ENCODE data around the gene HDAC11. TPM values are rescaled to one million over a fixed set of nuclear protein-coding genes. Genes with fewer than 3 reads are reported as not detected.

Gene HDAC11
- total and polyA plus RNA-seq, 2 of the 4 experiments (the other 2 are of a cell fraction): 9.1 to 11.4 TPM

DNA sequence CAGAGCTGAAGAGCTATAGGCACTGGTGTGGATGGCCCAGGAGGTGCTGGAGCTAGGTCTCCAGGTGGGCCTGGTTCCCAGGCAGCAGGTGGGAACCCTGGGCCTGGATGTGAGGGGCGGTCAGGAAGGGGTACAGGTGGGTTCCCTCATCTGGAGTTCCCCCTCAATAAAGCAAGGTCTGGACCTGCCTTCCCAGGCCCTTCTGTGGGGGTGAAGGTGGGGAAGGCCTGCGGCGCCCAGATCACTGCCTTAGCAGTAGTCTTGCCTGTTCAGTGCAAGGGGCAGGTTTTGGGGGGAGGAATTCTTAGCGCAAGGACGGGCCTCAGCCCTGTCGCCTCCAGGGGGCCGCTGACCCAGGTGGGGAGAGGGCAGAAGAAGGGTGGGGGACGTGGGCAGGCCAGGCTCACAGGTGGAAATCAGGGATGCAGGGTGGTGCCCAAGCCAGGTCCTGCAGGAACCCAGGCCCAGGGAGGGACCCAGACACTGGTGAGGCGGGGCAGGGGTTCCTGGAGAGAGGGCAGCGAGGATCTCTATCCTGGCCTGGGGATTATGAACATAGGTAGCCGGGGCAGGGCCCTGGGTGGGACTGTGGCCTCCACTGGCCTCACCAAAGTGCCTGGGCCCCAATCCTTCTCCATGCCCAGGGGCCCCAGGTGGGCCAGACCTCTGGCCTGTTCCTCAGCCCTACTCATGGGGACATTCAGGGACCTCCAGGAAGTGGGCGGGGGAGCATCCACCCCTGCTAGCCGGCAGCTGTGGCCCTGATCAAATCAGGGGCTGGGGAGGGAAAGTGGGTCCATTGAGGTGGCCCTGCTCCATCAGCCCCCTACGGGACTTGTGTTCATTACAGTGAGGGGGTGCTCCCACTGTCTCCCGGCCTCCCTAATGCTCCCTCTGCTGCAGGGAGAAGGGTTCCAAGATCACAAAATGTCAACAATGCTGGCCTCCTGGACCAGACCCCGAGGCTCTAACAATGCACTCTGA is 25.3 kb downstream of the HDAC11 start (continued):
- TF ChIP-seq FOS (IDR thresholded peaks at IDR 0.05; ENCODE audit: low read depth, low read length) (no peak), NFE2L2 (IDR thresholded peaks at IDR 0.05; ENCODE audit: low read depth, low read length) (no peak)

DNA sequence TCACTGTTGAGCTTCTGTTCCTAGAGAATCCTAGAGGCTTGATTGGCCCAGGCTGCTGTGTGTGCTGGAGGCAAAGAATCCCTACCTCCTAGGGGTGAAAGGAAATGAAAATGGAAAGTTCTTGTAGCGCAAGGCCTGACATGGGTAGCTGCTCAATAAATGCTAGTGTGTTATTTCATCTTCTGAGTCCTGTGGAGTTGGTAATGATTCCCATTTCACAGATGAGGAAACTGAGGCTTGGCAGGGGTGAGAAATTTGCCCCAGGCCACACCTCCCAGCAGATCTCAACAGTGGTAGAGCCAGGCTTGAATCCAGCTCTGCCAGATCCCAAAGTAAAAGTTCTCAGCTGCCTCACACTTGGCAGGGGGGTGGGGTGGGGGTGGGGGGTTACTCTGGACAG is 26.1 kb downstream of the HDAC11 start:
- no peak overlapping the region for H3K4ac ChIP-seq (ENCODE audit: low read depth, low read length)
- no peaks in the 10 kb centered on the region for H3K79me1 ChIP-seq (ENCODE audit: low read depth in 1 of 2, low read length in 2 of 2)
- H2BK5ac ChIP-seq (ENCODE audit: low read depth, low read length, poor library complexity, severe bottlenecking): no peak overlapping the region
- no peak overlapping the region for H3K14ac ChIP-seq (replicated peaks; ENCODE audit: low read depth, low read length)
- H3K4me2 ChIP-seq (ENCODE audit: low read depth, low read length): no peak overlapping the region
- intact Hi-C loops (cut with micrococcal nuclease): no loop called here
- H2AFZ ChIP-seq (replicated peaks; ENCODE audit: low read length, poor library complexity): no peak overlapping the region
- H4K91ac ChIP-seq (ENCODE audit: insufficient read depth, low read depth, low read length): no peak overlapping the region
- peaks cover 10% of the 10 kb centered on the region for H3K4me1 ChIP-seq (ENCODE audit: control insufficient read depth, insufficient read depth, low read length)
- no peaks in the 10 kb centered on the region for H3K36me3 ChIP-seq (ENCODE audit: control insufficient read depth, insufficient read depth, low read length)
- no peak overlapping the region for H2BK20ac ChIP-seq (ENCODE audit: low read depth, low read length)
- dilution Hi-C loops (cut with HindIII; ENCODE audit: low sequenced_read_pairs, unreplicated experiment): no loop called here
- H4K20me1 ChIP-seq (ENCODE audit: insufficient read depth, low read length): no peaks in the 10 kb centered on the region
- no peak for DNase-seq
- H4K8ac ChIP-seq (ENCODE audit: low read depth in 2 of 2, low read length in 2 of 2): no peak overlapping the region
- H3K23ac ChIP-seq (ENCODE audit: low read depth, low read length): no peak overlapping the region
- ChIA-PET POLR2A (ENCODE audit: unreplicated experiment) (no interaction called here), CTCF (interaction anchor here (0.6 to 1.4 kb wide), 3 partner anchors 10 to 142 kb away, joined by 3 to 4 read pairs (median 3); no protein-coding TSS in a partner anchor)
- H2BK120ac ChIP-seq (ENCODE audit: low read depth, low read length): no peak overlapping the region
- H2BK15ac ChIP-seq (ENCODE audit: low read depth, low read length): no peak overlapping the region
- H4K5ac ChIP-seq (ENCODE audit: low read depth, low read length): no peak overlapping the region
- no peak for TF ChIP-seq MAZ (IDR thresholded peaks at IDR 0.05; ENCODE audit: borderline replicate concordance, low read depth, low read length)
- H3K9me3 ChIP-seq (ENCODE audit: control insufficient read depth, insufficient read depth, low read length): no peaks in the 10 kb centered on the region
- no peak overlapping the region for H3K56ac ChIP-seq (ENCODE audit: extremely low read depth, insufficient read depth, low read length)
- no peak for ATAC-seq (ENCODE audit: low read depth)
- H2AK5ac ChIP-seq (ENCODE audit: low read depth, low read length): no peak overlapping the region
- in situ Hi-C loops (cut with MboI; ENCODE audit: low sequenced_read_pairs): no loop called here
- H3K4me3 ChIP-seq (ENCODE audit: insufficient read depth, low read depth, low read length): no peak overlapping the region
- no peak overlapping the region for H2AK9ac ChIP-seq (replicated peaks; ENCODE audit: low read depth, low read length, poor library complexity)
- BruUV-seq (replicated peaks): no TSS peak
- H3K9me1 ChIP-seq (ENCODE audit: insufficient read depth, low read length): peaks cover 9% of the 10 kb centered on the region; the same call in 1 of the 2 replicates
- no peak overlapping the region for H3K9ac ChIP-seq (ENCODE audit: low read depth, low read length)
- H3K27ac ChIP-seq (ENCODE audit: insufficient read depth, low read length): no peak overlapping the region
- H3K27me3 ChIP-seq (ENCODE audit: control insufficient read depth, insufficient read depth, low read length): no peaks in the 10 kb centered on the region
- WGBS, 2 experiments (ENCODE audit: extremely low coverage in 2 of 2, insufficient read length in 1 of 2): 100% methylated on average over 1 of the region's 1 CpG; no CpG with 5 or more reads in 1 of the 2 experiments
- H3K18ac ChIP-seq (ENCODE audit: low read depth, low read length): no peak overlapping the region

Data from IMR-90 (cell line).